Measurements from ENCODE around the gene GATAD2A.

Gene GATAD2A

GRCh38 chr19:19510432-19510831, 105.0 kb downstream of the GATAD2A start:
- no peak overlapping the region for H3K4me3 Mint-ChIP-seq
- H3K36me3 Mint-ChIP-seq, result peaks cover 22% of the 10 kb centered on the region
- no peak overlapping the region for H3K27ac Mint-ChIP-seq
- no peaks in the 10 kb centered on the region for H3K27me3 Mint-ChIP-seq
- no peak for DNase-seq
- no peaks in the 10 kb centered on the region for H3K9me3 Mint-ChIP-seq
- CTCF ChIA-PET, result no interaction called here
- H3K4me1 Mint-ChIP-seq, result peaks cover 3% of the 10 kb centered on the region

DNA sequence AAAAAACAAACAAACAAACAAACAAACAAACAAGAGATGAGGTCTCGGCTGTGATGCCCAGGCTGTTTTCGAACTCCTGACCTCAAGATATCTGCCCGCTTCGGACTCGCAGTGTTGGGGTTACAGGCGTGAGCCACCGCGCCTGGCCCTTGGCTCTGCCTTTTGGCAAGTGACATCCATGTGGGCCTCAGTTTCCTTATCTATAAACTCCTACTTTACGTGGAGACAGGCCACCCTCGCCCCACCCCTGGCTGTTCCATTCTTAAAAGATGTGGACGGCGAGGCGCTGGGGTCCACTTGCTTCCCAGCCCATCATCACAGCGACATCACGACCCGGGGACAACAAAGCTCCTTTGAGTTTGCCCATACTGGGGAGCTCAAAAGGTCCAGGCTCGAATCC, 108.2 kb downstream of the GATAD2A start:
- CTCF ChIA-PET, result no interaction called here
- H3K27me3 Mint-ChIP-seq, result no peaks in the 10 kb centered on the region
- no peak for DNase-seq
- H3K27ac Mint-ChIP-seq, result no peak overlapping the region
- H3K4me3 Mint-ChIP-seq, result peak overlapping the region; percentile 35
- H3K4me1 Mint-ChIP-seq, result peaks cover 23% of the 10 kb centered on the region
- H3K36me3 Mint-ChIP-seq, result peaks cover 16% of the 10 kb centered on the region
- H3K9me3 Mint-ChIP-seq, result no peaks in the 10 kb centered on the region

DNA sequence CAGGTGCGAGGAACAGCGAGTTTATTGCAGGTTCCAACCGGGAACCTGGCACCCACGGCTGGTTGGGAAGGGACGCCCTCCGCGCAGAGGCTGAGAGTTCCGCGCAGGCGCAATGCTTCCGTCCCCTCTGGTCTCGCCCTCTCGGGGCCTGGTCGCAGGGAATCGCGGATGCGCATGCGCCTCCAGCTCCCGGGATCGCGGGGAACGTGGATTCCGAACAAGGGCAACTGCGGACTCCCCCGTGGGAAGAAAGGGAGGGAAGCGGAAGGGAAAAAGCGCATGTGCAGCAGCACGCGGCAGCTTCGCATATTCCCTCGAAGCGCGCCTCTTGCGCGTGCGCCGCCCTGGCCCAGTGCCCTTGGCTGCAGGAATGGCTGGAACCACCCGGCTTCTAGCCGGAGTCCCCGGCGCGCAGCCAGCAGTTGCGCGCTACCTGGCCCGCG, 108.8 kb downstream of the GATAD2A start:
- CTCF ChIA-PET, result no interaction called here
- no peak overlapping the region for H3K4me3 Mint-ChIP-seq
- H3K27me3 Mint-ChIP-seq, result no peaks in the 10 kb centered on the region
- no peak for DNase-seq
- H3K4me1 Mint-ChIP-seq, result peaks cover 26% of the 10 kb centered on the region
- H3K36me3 Mint-ChIP-seq, result peaks cover 18% of the 10 kb centered on the region
- no peaks in the 10 kb centered on the region for H3K9me3 Mint-ChIP-seq
- no peak overlapping the region for H3K27ac Mint-ChIP-seq

DNA sequence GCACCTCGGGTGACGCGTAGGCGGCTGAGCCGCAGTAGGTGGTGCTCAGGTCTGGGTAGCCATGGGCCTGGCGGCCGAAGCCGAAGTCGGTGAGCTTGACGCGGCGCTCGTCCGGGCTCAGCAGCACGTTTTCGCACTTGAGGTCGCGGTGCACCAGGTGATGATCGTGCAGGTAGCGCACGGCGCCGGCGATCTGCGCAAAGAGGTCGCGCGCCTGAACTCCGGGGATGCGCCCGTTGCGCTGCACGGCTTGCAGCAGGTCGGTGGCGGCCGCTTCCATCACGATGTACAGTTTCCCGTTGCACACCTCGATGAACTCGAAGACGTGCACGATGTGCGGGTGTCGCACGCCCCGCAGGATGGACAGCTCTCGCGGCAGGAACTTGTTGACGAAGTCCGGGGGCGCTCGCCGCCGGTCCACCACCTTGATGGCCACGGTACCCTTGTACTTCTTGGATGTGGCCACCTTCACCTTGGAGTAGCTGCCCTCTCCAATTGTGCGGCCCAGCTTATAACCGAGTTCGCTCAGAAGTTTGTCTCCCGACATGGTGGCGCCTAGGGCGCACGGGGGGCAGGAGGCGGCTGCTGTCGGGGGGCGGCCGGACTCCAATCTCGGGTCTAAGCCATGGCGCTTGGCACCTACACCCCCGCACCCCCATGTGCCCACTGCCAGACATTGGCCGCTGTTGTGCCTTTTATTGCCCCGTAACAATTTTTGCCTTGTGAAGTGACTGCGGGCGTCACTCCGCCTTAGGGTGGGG, 109.6 kb downstream of the GATAD2A start, which contains the start of gene TSSK6:
Gene TSSK6, minus strand, starts transcription at position 668 of the 761 bp plus-strand sequence. Its CDS starts 121 bp downstream, at position 547.
- Mint-ChIP-seq H3K36me3 (peaks cover 25% of the 10 kb centered on the region), H3K9me3 (no peaks in the 10 kb centered on the region), H3K27me3 (no peaks in the 10 kb centered on the region), H3K4me3 (peak within 1 kb of the TSS; percentile 92), H3K4me1 (peaks cover 30% of the 10 kb centered on the region), H3K27ac (peak within 1 kb of the TSS; percentile 94)
- DNase-seq, result no peak
- CTCF ChIA-PET, result interaction anchor here (0.9 to 1.5 kb wide), 2 partner anchors 18 to 33 kb away, joined by 3 to 4 read pairs; no protein-coding TSS in a partner anchor

DNA sequence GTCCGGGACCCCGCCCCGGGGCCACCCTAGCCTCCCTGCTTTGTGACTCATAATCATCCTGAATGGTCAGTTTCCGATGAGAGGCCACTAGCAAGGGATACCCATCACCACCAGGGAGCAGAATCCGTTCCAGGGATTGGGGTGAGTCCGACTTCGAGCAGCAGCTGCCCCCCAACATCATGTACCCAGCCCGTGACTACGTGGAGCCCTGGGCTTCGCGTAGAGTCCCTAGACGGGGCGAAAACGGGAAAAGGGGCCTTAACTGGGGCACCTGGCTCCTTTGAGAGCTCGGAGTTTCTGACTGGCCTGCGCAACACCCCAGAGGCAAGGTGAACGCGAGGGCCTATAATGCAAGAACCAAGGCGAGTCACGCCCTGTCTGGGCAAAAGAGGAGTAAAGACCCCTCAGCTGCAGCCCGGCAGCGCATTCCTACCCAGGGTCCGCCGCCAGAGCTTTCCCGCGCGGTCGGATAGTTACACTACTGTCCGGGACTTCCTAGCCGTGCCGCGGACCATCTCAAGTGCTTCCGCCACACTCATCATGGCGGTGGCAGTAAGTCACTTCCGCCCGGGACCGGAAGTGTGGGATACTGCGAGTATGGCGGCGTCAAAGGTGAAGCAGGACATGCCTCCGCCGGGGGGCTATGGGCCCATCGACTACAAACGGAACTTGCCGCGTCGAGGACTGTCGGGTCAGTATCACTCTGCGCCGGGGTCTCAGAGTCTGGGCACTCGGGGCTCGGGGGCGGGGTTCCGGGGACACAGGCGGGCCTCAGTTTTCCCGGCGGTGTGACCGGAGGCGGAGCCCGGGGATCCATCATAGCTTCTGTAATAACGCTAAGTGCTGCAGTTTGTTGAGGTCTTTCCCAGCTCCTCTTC, 110.4 kb downstream of the GATAD2A start, which contains the start of gene NDUFA13:
Gene NDUFA13, plus strand, starts transcription at position 584 of the 878 bp plus-strand sequence. Its CDS starts 14 bp downstream, at position 598.
- Mint-ChIP-seq H3K27me3 (no peaks in the 10 kb centered on the region), H3K36me3 (peaks cover 33% of the 10 kb centered on the region), H3K4me3 (peak within 1 kb of the TSS; percentile 92), H3K9me3 (no peaks in the 10 kb centered on the region), H3K4me1 (peaks cover 36% of the 10 kb centered on the region), H3K27ac (peak within 1 kb of the TSS; percentile 94)
- DNase-seq, result peak; percentile 95
- CTCF ChIA-PET, result interaction anchor here (0.9 to 1.5 kb wide), 4 partner anchors 16 to 155 kb away, joined by 3 to 4 read pairs (median 3); no protein-coding TSS in a partner anchor

- CTCF ChIA-PET, result interaction anchor here (0.9 kb wide), 1 partner anchor 37 kb away, joined by 3 read pairs; no protein-coding TSS in a partner anchor
- DNase-seq, result no peak
Measured at GRCh38 chr19:19517235-19517619, 111.8 kb downstream of the GATAD2A start.

DNA sequence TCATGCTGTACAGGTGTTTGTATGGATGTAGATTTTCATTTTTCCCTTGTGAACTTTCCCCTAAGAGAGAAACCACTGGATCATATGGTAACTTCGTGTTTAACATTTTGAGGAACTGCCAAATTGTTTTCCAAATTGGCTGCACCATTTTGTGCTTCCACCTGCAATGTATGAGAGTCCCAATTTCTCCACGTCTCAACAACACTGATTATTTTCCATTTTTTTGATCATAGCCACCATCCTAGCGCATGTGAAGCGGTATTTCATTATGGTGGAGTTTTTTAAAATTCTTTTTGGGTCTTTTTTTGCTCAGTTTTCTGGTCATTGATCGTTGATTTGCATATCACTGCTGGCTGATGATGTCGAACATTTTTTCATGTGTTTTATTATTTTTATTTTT, 115.5 kb downstream of the GATAD2A start:
- H3K9me3 Mint-ChIP-seq, result no peaks in the 10 kb centered on the region
- H3K36me3 Mint-ChIP-seq, result peaks cover 38% of the 10 kb centered on the region
- DNase-seq, result no peak
- no peaks in the 10 kb centered on the region for H3K27me3 Mint-ChIP-seq
- no peak overlapping the region for H3K4me3 Mint-ChIP-seq
- no peak overlapping the region for H3K27ac Mint-ChIP-seq
- CTCF ChIA-PET, result no interaction called here
- peaks cover 41% of the 10 kb centered on the region for H3K4me1 Mint-ChIP-seq

More at GRCh38 chr19:19517235-19517619, 111.8 kb downstream of the GATAD2A start:
- Mint-ChIP-seq H3K4me1 (peaks cover 38% of the 10 kb centered on the region), H3K36me3 (peaks cover 37% of the 10 kb centered on the region), H3K9me3 (no peaks in the 10 kb centered on the region), H3K27me3 (no peaks in the 10 kb centered on the region), H3K27ac (peak overlapping the region; percentile 94), H3K4me3 (peak overlapping the region; percentile 92)

GRCh38 chr19:19523177-19523576, 117.7 kb downstream of the GATAD2A start:
- CTCF ChIA-PET, result interaction anchor here (0.8 to 1.1 kb wide), 2 partner anchors 9 to 11 kb away, joined by 3 read pairs; no protein-coding TSS in a partner anchor
- Mint-ChIP-seq H3K36me3 (peaks cover 45% of the 10 kb centered on the region), H3K4me3 (no peak overlapping the region), H3K4me1 (peaks cover 28% of the 10 kb centered on the region), H3K9me3 (no peaks in the 10 kb centered on the region), H3K27me3 (no peaks in the 10 kb centered on the region), H3K27ac (no peak overlapping the region)
- DNase-seq, result no peak

DNA sequence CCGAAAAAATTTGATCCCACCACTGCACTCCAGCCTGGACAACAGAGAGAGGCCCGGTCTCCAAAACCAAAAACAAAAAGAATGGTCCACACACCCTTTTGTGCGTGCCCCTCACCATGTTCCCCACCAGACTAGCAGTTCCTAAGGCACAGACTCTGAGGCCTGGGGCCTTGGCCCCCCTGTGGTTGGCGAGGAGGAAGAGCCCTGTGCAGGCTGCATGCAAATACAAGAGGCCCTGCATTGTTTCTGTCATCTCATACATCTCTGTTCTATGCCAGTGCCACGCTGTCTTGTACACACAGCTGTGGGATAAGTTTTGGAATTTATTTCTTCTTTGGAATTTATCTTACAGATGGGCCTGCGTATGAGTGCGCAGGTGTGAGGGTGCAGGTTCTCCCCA, 118.6 kb downstream of the GATAD2A start:
- H3K36me3 Mint-ChIP-seq, result peaks cover 46% of the 10 kb centered on the region
- CTCF ChIA-PET, result interaction anchor here (1.1 kb wide), 1 partner anchor 8 kb away, joined by 3 read pairs; no protein-coding TSS in a partner anchor
- no peak overlapping the region for H3K27ac Mint-ChIP-seq

DNA sequence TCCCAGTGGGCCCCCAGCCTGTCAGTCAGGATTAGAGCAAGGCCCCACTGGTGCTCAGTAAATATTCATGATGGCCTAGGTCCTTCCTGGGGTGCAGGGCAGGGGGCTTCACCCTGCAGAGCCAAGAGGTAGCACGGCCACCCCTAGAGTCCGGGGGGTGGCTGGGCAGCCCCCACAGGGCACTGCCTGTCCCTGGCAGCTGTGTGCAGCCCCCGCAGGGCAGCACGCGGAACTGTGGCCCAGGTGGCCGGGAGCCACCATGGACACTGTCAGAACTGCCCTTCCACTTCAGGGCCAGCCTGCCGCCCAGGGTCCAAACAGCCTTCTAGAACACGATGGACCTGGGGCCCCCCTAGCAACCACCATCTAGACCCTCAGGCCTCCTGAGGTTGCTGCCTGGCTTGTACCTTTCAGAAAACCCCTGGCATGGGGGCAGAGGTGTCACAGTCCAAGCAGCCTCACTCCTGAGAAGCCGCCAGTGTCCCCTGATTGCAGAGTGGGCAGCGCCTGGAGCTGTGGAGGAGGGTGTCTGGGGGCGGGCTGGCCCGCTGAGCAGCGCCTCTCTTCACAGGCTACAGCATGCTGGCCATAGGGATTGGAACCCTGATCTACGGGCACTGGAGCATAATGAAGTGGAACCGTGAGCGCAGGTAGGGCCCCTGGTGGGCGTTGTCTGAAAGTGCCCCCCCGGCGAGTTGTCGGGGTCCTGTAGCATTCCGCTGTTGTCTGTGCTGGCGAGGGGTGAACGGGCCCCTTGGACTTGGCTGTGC, 120.3 kb downstream of the GATAD2A start:
- DNase-seq, result no peak
- peaks cover 15% of the 10 kb centered on the region for H3K4me1 Mint-ChIP-seq
- no peak overlapping the region for H3K4me3 Mint-ChIP-seq
- H3K27ac Mint-ChIP-seq, result no peak overlapping the region
- peaks cover 32% of the 10 kb centered on the region for H3K36me3 Mint-ChIP-seq
- no peaks in the 10 kb centered on the region for H3K27me3 Mint-ChIP-seq
- CTCF ChIA-PET, result interaction anchor here (1.2 kb wide), 1 partner anchor 10 kb away, joined by 3 read pairs; no protein-coding TSS in a partner anchor
- H3K9me3 Mint-ChIP-seq, result no peaks in the 10 kb centered on the region

More for the DNA sequence above, 118.6 kb downstream of the GATAD2A start:
- H3K27me3 Mint-ChIP-seq, result no peaks in the 10 kb centered on the region
- no peaks in the 10 kb centered on the region for H3K9me3 Mint-ChIP-seq
- H3K4me1 Mint-ChIP-seq, result peaks cover 26% of the 10 kb centered on the region
- H3K4me3 Mint-ChIP-seq, result no peak overlapping the region
- no peak for DNase-seq

GRCh38 chr19:19526581-19527370, 121.3 kb downstream of the GATAD2A start:
- DNase-seq, result no peak
- no peak overlapping the region for H3K27ac Mint-ChIP-seq
- H3K36me3 Mint-ChIP-seq, result peaks cover 29% of the 10 kb centered on the region
- H3K27me3 Mint-ChIP-seq, result no peaks in the 10 kb centered on the region
- no peak overlapping the region for H3K4me3 Mint-ChIP-seq
- CTCF ChIA-PET, result no interaction called here
- no peaks in the 10 kb centered on the region for H3K9me3 Mint-ChIP-seq
- H3K4me1 Mint-ChIP-seq, result peaks cover 12% of the 10 kb centered on the region

GRCh38 chr19:19527371-19527656, 121.8 kb downstream of the GATAD2A start:
- H3K27ac Mint-ChIP-seq, result no peak overlapping the region
- DNase-seq, result no peak
- CTCF ChIA-PET, result no interaction called here
- no peaks in the 10 kb centered on the region for H3K27me3 Mint-ChIP-seq
- peaks cover 31% of the 10 kb centered on the region for H3K36me3 Mint-ChIP-seq
- H3K4me1 Mint-ChIP-seq, result peaks cover 15% of the 10 kb centered on the region
- H3K9me3 Mint-ChIP-seq, result no peaks in the 10 kb centered on the region
- no peak overlapping the region for H3K4me3 Mint-ChIP-seq
